Nephron (organoid): ENCODE results near the gene ACSBG1.

Source experiments
- H3K27ac Mint-ChIP-seq, 3 experiments: 2 replicates each; pipeline ENCODE4 v1.8.0; 2020; ENCODE audit warnings: mixed read lengths in 3 of 3, mild to moderate bottlenecking in 2 of 3, moderate library complexity in 1 of 3
- H3K27me3 Mint-ChIP-seq: 2 replicates; pipeline ENCODE4 v1.8.0; 2021; ENCODE audit warnings: low read depth, mild to moderate bottlenecking, moderate library complexity, mixed read lengths
- H3K36me3 Mint-ChIP-seq: 2 replicates; pipeline ENCODE4 v1.8.0; 2020; ENCODE audit warnings: low read depth, mixed read lengths
- H3K4me1 Mint-ChIP-seq: 2 replicates; pipeline ENCODE4 v1.8.0; 2020; ENCODE audit warnings: mixed read lengths
- H3K4me3 Mint-ChIP-seq, 3 experiments: 2 replicates each; pipeline ENCODE4 v1.8.0; 2020; ENCODE audit warnings: mild to moderate bottlenecking in 3 of 3, mixed read lengths in 3 of 3, moderate library complexity in 2 of 3
- H3K9me3 Mint-ChIP-seq: 2 replicates; pipeline ENCODE4 v1.8.0; 2020; ENCODE audit warnings: mixed read lengths
- TF ChIP-seq, protein P1 (sequence below), 3 experiments: fragments of 200-600 bp; sonication (generic); IDR thresholded peaks; one replicate each; pipeline ENCODE4 v1.5.0; 2021; ENCODE audit warnings: antibody characterized with exemption in 3 of 3; ENCODE audit not compliant: unreplicated experiment in 3 of 3

The ACSBG1 gene

GRCh38 chr15:78213425-78213750, 21.0 kb downstream of the ACSBG1 start:
- H3K27me3 Mint-ChIP-seq = peaks cover 21% of the 10 kb centered on the region
- TF ChIP-seq, protein P1, sequence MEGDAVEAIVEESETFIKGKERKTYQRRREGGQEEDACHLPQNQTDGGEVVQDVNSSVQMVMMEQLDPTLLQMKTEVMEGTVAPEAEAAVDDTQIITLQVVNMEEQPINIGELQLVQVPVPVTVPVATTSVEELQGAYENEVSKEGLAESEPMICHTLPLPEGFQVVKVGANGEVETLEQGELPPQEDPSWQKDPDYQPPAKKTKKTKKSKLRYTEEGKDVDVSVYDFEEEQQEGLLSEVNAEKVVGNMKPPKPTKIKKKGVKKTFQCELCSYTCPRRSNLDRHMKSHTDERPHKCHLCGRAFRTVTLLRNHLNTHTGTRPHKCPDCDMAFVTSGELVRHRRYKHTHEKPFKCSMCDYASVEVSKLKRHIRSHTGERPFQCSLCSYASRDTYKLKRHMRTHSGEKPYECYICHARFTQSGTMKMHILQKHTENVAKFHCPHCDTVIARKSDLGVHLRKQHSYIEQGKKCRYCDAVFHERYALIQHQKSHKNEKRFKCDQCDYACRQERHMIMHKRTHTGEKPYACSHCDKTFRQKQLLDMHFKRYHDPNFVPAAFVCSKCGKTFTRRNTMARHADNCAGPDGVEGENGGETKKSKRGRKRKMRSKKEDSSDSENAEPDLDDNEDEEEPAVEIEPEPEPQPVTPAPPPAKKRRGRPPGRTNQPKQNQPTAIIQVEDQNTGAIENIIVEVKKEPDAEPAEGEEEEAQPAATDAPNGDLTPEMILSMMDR (IDR thresholded peaks at IDR 0.05; ENCODE audit: unreplicated experiment in 3 of 3) = no peak
- peaks cover 9% of the 10 kb centered on the region for H3K4me1 Mint-ChIP-seq
- no peaks in the 10 kb centered on the region for H3K36me3 Mint-ChIP-seq
- H3K9me3 Mint-ChIP-seq = no peaks in the 10 kb centered on the region
- no peak overlapping the region for H3K4me3 Mint-ChIP-seq
- peak overlapping the region in 1 of 3 experiments; percentile 39 for H3K27ac Mint-ChIP-seq

DNA sequence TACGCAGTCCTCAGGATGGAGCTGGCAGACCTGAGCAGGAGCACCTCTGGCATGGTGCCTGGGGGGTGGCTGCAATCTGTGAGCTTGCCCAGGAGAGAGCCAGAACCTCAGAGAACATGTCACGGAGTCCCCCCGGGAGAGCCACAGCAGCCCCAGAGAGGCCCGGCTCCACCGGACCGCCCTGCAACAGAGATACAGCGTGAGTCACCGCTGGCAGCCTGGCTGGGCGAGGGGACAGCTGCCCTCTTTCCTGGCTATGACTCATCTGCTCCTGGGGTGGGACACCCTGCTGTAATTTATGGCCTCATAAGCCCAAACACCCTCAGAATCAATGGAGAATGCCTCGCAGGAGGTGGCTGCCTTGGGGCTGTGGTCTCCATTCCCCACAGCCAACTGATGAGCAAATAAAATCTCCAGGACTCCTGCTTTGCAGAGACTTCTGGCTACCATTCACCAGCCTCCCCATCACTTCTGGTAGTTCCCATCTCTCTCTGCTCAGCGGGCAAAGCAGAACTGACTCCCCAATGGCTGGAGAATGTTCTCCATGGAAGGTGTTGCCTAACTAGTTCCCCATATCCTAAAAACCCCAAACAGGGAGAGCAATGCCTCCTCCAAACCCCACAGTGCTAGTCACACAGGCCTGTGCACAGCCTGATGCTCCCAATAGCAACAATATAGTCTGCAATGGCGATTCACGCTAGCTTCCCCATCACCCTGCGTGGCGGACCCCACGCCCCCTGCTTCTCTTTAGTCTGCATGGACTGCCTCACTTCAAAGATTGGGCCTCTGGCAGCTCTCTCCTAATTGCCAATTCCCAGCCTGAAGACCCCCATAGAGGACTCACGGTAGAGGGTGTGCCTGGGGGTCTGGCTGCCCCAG, 21.6 kb downstream of the ACSBG1 start:
- H3K36me3 Mint-ChIP-seq = no peaks in the 10 kb centered on the region

DNA sequence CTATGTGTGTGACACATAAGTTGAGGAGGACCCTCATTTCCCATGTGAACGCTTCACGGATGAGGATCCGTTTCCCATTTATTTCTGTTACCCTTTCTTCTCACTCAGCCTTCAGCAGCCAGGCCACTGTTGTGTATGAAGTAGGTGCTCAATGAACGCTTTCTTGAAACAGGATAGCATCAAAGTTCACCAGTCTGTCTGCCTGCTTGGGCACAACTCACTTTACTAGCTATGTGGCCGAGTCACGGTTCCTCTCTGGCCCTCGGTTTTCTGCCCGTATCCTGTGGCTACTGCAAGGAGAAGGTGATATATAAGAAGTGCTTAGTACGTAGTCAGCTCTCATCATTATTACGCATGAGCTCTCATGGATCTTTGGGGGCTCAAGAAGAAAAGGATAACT, 22.4 kb downstream of the ACSBG1 start:
- TF ChIP-seq, protein P1 (IDR thresholded peaks at IDR 0.05; ENCODE audit: unreplicated experiment in 3 of 3) = no peak
- Mint-ChIP-seq H3K4me1 (peaks cover 16% of the 10 kb centered on the region), H3K27ac (no peak overlapping the region), H3K9me3 (no peaks in the 10 kb centered on the region), H3K36me3 (no peaks in the 10 kb centered on the region), H3K4me3 (no peak overlapping the region), H3K27me3 (peaks cover 21% of the 10 kb centered on the region)

More for the DNA sequence above, 21.6 kb downstream of the ACSBG1 start:
- no peak overlapping the region for H3K27ac Mint-ChIP-seq
- H3K4me1 Mint-ChIP-seq = peaks cover 9% of the 10 kb centered on the region
- H3K9me3 Mint-ChIP-seq = no peaks in the 10 kb centered on the region
- no peak overlapping the region for H3K4me3 Mint-ChIP-seq
- H3K27me3 Mint-ChIP-seq = peaks cover 21% of the 10 kb centered on the region
- TF ChIP-seq, protein P1 (IDR thresholded peaks at IDR 0.05; ENCODE audit: unreplicated experiment in 3 of 3) = no peak

GRCh38 chr15:78211189-78211921, 23.0 kb downstream of the ACSBG1 start:
- H3K4me1 Mint-ChIP-seq = peaks cover 23% of the 10 kb centered on the region
- H3K9me3 Mint-ChIP-seq = no peaks in the 10 kb centered on the region
- TF ChIP-seq, protein P1 (IDR thresholded peaks at IDR 0.05; ENCODE audit: unreplicated experiment in 3 of 3) = no peak
- no peaks in the 10 kb centered on the region for H3K36me3 Mint-ChIP-seq
- H3K27me3 Mint-ChIP-seq = peaks cover 21% of the 10 kb centered on the region
- no peak overlapping the region for H3K27ac Mint-ChIP-seq
- no peak overlapping the region for H3K4me3 Mint-ChIP-seq

DNA sequence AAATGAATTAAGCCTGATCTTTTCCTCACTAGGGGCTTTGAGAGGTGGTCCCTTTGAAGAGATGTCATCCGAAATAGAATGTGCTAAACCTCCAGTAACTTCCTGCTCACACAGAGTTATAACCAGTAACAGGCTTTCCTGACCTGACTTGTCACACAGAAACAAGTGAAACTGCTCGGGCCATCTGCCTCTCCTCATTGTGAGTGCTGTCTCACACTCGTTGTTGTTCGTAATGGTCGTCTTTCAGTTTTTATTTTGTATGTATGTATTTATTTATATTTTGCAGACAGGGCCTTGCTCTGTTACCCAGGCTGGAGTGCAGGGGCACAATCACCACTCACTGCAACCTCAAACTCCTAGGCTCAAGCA, 24.0 kb downstream of the ACSBG1 start:
- no peaks in the 10 kb centered on the region for H3K9me3 Mint-ChIP-seq
- peaks cover 27% of the 10 kb centered on the region for H3K4me1 Mint-ChIP-seq
- H3K4me3 Mint-ChIP-seq = no peak overlapping the region
- H3K36me3 Mint-ChIP-seq = no peaks in the 10 kb centered on the region
- peaks cover 24% of the 10 kb centered on the region for H3K27me3 Mint-ChIP-seq
- TF ChIP-seq, protein P1 (IDR thresholded peaks at IDR 0.05; ENCODE audit: unreplicated experiment in 3 of 3) = no peak
- H3K27ac Mint-ChIP-seq = no peak overlapping the region
